Stimulated activated CD4-positive, alpha-beta T cell treated with anti-CD3 and anti-CD28 coated beads, Interleukin-15, amount 100 ng/mL, for 1 hour (primary cell): ENCODE data around the gene ITLN1.
A peak's percentile ranks its signal among the peaks of the same experiment; 100 is the strongest.
"Not testable (repeated sequence)": the region's sequence is repeated elsewhere in the genome, so short reads cannot be mapped to it uniquely, and the experiment has no call there.

Experiments used
- DNase-seq, 2 donors: peaks; one replicate each; pipeline ENCODE4 v3.0.0-alpha.2; 2020; ENCODE audit warnings: low read depth in 1 of 2, low spot score in 1 of 2

Gene ITLN1

DNA sequence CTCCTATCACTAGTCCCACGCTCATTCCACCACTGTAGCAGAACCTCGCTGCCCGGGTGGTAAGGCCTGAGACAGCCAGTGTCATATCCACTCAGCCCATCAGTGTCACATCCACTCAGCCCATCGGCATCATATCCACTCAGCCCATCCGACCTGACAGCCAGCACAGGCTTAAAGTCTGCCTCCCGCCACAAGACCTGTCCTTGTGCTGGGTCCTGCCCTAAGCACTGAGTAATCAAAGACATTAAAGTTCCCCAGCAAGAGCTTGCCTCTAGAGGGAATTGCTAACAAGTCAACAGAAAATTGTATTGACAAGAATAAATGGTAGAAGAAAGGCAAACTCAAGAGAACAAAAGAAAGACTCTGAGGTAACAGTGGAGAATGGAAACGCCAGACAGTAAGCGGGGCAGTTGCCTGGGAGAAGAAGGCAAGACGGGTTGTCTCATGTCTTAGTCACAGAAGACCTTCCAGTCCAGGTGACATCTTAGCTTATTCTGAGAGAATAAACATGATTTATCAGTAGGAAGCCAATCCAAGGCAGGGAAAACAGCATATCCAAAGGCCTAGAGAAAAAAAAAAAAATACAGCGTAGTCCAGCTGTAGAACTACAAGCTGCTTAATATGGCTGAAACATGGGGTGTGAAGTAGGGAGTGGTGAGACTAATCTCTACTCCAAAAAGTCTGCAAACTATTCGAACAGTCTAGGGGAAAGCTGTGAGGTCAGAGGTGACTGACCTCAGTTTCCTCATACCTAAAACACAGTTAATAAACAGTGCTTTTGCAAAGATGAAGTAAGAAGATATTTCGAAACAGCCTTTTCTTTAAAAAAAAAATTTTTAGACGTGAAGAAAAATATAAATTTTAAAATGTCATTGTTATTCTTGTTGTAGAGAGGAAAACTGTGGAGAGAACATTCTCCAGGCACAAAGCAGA is 1.1 kb downstream of the ITLN1 start:
- DNase-seq: no peak

DNA sequence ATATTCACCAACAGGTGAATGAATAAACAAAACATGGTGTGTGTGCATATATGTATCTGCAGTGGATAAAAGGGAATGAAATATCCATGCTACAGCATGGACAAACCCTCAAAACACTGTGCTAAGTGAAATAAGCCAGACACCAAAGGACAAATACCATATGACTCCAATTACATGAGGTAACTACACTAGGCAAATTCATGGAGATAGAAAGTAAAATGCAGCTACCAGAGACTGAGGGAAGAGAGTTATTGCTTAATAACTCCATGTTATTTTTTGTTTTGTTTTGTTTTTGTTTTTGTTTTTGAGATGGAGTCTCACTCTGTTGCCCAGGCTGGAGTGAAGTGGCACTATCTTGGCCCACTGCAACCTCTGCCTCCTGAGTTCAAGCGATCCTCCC is 2.4 kb downstream of the ITLN1 start:
- no peak for DNase-seq

DNA sequence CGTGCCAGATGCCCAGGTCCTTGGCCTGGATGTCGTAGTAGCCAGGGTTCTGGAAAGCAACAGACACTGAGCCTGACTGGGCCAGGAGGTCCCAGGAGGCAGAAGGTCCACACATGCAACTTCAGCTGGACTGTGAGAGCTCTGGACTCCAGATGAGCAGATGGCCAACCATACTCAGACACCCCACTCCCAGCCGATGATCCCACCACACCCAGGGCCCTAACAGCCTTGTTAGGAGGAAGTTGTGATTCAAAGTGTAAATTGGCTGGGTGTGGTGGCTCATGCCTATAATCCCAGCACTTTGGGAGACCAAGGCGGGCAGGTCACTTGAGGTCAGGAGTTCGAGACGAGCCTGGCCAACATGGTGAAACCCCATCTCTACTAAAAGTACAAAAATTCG is 3.7 kb downstream of the ITLN1 start:
- DNase-seq: not testable (repeated sequence)

DNA sequence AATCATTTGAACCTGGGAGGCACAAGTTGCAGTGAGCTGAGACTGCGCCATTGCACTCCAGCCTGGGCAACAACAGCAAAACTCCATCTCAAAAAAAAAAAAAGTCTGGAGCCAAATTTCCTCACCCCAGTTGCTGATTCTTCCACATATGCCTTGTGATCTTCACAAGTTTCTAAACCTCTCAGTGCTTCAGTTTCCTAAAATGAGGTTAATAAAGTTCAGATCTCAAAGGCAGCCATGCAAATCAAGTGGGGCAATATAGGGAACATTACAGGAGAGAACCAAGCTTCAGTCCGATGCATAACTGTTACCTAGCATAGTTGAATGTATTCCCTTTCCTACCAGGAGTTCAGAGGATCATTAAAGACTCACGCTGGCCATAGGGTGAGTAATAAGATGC is 4.8 kb downstream of the ITLN1 start:
- no peak for DNase-seq

DNA sequence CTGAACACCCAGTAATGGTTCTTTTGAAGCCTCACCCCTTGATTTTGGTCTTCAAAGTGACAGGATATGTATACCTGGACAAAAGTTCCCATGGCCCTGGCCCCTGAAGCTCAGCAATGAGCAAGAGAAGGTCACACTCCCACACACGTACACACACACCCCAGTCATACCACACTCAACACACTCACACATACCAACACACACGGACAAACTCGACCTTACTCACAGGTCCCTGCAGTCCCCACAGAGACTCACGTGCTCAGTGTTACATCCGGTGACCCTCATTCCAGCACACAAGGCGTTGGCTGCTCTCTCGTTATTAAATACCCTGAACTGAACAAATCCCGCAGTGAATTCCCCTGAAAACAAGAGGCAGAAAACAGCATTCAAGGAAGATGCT is 5.9 kb downstream of the ITLN1 start:
- DNase-seq: no peak

DNA sequence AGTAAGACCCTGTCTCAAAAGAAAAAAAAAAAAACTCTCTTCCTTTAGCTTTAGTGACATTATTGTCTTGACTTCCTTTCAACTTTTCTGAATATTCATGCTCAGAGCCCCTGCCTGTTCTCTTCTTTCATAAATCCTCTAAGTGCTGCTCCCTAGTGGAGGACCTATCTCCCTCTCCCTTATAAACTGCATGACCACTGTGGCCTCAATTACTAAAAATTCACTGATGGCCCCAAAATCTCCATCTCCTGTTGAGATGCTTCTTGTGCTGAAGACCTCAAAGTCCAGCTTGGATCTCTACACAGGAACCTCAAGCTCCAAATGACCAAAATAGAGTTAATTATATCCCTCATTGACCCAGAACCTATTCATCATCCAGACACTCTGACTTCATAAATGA is 7.8 kb downstream of the ITLN1 start:
- no peak for DNase-seq

DNA sequence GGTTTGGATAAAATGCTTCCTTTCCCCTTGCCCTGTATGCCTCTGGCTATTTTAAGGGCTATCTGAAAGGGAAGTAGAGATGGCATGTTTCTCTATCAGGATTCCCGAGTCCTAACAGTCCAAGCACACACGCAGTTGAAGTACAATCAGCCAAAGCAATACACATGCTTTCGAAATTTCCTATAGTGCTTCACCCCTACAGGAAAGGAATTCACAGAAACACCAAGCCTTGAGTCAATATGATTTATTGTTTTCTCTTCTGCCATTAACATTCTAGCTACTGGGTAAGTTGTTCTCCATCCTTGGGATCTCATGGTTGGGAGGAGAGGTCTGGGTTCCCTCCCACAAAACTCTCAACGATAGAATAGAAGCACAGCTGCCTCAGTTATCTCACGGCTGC is 8.7 kb downstream of the ITLN1 start:
- DNase-seq: no peak

DNA sequence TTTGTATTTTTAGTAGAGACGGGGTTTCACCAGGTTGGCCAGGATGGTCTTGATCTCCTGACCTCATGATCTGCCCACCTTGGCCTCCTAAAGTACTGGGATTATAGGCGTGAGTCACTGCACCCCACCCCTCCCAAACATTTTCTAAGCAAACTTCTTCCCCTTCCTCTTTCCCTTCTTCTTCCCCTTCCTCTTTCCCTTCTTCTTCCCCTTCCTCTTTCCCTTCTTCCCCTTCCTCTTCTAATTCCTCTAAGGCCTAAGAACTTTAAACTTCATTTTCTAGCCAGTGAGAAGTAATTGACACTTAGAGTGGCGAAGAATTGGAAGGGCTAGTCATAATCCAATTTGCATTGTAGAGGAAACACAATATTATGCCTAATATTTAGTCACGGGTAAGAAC is 9.4 kb downstream of the ITLN1 start:
- DNase-seq: not testable (repeated sequence)

DNA sequence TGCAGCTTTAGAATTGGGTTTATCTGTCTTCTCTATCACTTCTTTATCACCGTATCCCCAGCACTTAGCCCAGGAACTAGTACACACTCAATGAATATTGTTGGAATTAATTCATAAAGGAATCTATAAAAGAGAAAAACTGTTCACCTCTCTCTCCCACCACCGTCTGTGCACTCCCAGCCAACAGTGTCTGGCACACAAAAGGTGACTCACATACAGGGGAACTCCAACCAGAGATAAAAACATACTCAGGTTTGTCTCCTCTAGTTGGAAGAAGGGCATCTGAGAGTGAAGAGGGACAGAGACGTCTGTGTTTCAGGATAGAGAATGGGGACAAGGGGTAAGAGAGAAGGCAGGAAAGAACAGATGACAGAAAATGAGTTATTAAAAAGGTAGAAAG is 10.0 kb downstream of the ITLN1 start:
- peak in 1 of 2 donors; percentile 7 for DNase-seq

DNA sequence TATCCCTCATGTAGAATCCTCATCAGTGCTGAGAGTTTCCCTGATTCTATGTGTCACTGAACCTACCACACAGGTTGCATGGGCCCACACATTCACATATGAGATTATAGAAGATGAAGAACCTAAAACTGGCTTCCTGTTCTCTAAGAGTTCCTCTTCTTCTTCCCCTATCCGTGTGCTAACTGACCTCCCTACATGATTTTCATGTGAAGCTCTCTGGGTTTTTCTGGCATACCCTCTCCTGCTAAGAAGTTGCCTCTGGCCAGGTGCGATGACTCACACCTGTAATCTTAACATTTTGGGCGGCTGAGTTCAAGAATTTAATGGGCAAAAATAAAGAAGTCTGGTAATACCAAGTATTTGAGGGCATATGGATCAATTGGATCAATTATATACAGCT is 16.8 kb downstream of the ITLN1 start:
- DNase-seq: no peak

DNA sequence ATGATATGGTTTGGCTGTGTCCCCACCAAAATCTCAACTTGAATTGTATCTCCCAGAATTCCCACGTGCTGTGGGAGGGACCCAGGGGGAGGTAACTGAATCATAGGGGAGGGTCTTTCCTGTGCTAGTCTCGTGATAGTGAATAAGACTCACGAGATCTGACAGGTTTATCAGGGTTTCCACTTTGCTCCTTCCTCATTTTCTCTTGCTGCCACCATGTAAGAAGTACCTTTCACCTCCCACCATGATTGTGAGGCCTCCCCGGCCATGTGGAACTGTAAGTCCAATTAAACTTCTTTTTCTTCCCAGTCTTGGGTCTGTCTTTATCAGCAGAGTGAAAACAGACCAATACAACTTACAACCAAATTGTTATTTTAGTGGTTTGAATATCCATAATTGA is 17.3 kb downstream of the ITLN1 start:
- not testable (repeated sequence) for DNase-seq

DNA sequence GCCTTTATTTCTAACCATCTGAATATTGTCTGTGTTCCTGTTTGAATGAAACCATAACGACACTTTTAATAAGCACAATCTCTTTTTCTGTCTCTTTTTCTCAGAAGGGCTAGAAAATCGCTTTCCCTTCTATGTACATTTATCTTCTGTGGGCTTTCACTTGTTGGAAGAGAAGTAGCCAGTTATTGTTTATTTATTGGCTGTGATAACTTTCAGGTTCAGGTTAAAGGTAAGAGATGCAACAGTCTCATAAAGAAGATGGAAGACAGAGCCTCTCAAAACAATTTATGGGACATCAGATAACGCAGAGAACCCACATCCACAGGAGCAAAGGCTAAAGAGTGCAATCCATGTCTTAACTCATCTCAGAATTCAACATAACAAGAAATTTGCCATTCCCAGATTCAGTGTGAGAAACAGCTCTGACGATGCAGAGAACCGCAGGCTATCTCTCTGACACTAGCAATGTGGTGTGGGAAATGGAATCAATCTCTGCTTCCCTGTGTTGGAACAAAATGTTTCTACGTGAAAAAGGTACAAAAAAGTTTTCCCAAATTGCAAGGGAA is 18.2 kb downstream of the ITLN1 start:
- no peak for DNase-seq

DNA sequence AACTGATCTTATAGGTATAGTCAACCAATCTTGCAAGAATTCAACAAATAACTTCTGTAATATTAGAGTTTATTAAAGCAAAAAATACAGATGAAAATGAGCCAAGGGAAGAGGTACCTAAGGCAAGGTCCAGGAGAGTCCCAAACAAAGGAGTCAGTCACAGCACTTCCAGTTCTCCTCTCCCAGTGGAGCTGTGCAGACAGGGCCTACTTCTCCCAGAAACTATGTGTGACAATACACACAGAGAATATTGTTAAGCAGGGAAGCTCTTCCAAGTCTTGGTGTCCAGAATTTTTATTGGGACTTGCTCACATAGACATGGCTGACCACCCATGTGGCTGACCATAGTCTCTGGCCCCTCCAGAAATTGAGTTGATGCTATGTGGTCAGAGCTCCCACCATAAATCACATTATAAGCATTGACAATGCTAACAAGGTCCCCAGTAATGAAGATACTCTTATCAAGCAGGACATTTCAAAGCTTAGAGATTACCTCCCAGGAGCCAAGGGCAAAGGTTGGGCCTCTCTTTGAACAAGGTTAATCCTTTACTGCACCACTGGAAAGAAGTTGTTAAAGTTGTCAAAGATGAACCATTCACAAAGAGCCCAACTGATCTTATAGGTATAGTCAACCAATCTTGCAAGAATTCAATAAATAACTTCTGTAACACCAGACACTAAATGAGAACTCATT is 18.8 kb downstream of the ITLN1 start:
- no peak for DNase-seq

DNA sequence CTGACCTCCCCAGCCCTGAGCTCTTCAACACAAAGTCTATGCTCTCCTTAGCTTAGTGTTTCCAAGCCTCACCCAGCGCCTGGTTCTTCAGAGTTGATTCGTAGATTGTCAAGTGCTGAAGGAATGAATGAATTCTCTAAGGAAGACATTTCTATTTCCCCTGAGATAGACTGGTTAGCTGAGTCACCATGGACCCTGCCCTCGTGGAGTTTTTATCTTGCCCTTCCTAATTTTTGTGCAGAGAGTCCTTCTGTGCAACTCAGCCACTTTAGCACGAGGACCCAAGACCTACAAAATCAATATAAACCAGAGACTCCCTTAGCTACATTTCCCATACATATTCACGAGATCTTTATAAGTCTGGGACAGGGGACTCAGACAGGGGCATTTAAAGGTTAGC is 19.6 kb downstream of the ITLN1 start:
- DNase-seq: no peak

DNA sequence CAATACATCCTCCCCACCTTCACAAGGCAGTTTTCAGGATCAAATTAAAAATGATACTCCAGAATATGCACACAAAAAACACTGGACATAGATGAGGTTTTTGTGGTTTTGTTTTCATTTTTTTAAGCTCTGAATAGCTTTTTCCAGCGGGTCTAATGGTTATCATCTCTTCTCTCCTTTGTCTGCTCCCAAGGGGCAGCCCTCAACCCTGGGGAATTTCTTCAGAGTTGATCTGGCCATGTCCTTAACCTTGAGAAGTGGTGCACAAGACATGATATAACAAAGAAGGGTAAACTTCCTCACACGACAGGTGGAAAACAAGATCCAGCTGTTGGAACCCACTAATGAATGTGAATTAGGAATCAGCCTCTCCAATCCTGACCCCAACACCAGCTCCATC is 20.8 kb downstream of the ITLN1 start:
- DNase-seq: no peak

DNA sequence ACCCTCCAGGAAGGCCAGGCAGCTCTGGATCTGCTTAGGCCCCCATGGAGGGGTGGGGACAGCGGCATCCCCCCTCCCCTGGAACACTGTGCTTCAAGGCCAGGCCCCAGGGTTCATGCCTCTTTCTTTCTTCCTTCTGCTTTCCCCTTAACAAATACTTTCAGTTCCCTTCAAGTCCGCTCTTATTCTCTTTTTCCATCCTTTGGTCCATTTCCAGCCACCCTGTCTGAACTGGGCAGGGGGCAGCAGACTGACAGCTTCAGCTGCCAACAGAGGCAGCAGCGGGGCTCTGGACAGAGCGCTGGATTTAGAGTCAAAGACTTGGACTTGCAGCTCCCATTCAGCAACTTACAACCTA is 21.2 kb downstream of the ITLN1 start:
- no peak for DNase-seq

DNA sequence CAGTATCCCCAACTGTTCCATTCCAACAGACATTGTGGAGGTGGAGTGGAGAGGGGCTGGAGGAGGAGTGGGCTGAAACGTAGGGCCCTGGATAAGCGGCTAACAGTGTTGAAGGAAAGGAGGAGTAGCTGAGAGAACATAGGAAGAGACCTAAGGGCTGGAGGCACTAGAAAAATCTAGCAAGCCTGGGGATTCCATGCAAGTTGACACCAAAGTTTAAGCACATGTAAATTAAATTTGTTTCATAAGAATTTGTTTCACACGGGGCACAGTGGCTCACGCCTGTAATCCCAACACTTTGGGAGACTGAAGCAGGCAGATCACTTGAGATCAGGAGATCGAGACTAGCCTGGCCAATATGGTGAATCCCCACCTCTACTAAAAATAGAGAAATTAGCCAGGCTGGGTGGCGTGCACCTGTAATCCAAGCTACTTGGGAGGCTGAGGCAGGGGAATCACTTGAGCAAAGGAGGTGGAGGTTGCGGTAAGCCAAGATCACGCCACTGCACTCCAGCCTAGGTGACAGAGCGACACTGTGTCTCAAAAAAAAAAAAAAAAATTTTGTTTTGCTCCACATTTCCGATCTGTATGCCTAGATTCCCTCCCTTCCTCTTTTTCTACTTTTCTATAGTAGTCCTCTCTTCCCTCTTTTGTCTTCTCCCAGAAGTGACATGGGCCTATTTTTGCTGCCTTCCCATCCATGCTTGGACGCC is 21.8 kb downstream of the ITLN1 start:
- DNase-seq: no peak

DNA sequence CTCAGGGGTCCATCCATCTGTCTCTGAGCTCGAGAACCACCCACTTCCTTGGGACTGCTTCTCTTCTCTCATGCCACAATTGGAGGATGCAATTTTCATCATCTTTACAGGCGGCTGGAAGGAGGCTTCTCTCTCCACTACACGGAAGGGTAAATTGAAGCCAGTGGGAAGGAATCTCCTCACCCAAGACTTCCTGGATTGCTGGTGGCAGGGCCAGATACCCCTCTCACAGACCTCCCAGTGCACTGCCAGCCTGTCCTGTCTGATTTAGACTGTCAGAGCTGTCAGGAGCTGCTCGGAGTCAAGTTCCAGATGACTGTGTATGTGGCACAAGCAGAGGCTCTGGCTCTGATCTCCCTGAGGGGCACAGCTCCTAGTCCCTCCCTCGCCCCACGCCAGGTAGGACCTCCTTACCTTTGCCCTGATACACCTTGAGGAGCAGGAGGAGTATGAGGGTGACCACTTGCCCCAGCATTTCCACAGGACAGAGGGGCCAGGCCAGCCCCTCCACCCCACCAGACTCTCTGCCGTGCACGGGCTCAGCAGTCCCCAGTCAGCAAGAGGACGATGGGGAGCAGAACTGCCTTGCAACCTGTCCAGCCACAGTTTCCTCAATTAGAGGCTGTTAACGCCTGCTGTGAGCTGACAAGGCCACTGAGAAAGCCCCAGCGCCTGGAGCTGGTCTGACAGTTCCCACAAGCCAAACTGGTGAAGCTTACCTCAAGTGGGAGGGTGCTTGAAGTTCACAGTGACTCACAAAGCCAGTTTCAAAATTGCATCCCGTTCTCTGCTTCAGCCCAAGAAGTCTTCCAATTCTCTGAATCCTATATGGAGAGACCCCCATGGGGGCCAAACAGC is 22.5 kb downstream of the ITLN1 start, which contains the start of gene CD244:
TSS of gene CD244 (minus strand) at position 685 of the 858 bp plus-strand sequence. CDS start at position 475, 210 bp downstream.
- DNase-seq: no peak

DNA sequence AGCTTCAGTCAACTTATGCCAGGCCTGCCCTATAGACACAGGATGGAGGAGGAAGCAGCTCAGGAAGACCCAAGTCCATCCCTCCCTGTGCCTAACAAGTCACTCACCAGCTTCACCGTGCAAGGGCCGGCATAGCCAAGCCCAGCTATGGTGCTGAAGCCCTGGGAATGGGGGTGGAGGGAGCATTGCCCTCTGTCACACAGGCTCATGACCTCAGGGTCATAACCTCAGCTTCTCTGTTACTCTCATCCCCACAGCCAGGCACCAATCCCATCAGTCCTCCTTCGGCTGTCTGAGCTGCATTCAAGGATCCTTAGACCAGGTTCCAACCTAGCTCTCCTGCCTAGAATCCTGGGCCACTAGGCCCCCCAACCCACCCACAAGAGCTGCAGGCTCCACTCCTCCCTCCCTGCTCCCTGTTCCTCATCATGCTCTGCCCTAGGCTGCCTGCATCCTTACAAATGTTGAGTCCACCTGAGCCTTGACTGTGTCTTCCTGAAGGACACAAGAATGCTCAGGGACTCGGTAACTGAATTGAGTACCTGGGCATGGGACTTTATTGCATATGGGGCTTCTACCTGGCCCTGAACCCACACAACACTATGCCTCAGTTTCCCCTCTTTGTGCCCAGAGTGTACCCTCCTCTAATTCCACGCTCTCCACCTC is 24.0 kb downstream of the ITLN1 start:
- DNase-seq: no peak

DNA sequence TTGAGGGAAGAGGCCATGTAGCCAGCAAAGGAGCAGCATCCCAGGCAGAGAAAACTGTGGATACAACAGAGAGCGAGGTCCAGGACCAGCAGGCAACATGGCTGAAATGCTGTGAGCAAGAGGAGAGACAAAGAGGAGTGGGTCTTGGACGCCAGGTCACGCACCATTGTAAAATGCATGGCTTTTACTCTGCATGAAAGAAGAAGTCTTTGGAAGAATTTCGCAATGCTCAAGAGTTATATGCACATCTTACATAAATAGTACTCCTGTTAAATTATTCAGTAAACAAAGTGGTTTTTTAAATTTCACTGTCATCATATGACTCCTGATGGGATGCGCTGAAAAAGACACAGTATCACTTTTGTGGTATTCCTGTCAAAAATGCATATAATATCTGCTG is 25.8 kb downstream of the ITLN1 start:
- no peak for DNase-seq
